Muscle of leg (tissue), 11 donors: ENCODE results near the gene C11orf54. TPM values are rescaled to one million over a fixed set of nuclear protein-coding genes. Genes with fewer than 3 reads are reported as not detected.

Source experiments
- DNase-seq: peaks from one replicate; pipeline ENCODE4 v3.0.0; 2013
- H3K27ac ChIP-seq: one replicate; pipeline ENCODE4 v1.5.1; 2013; ENCODE audit warnings: mild to moderate bottlenecking, low read length, control low read depth
- H3K27me3 ChIP-seq: one replicate; pipeline ENCODE4 v1.6.1; 2013; ENCODE audit warnings: low read length; ENCODE audit not compliant: control insufficient read depth, insufficient read depth
- H3K36me3 ChIP-seq: one replicate; pipeline ENCODE4 v1.6.1; 2013; ENCODE audit warnings: low read length; ENCODE audit not compliant: control insufficient read depth, insufficient read depth
- H3K4me1 ChIP-seq: one replicate; pipeline ENCODE4 v1.6.1; 2013; ENCODE audit warnings: low read length; ENCODE audit not compliant: control insufficient read depth, insufficient read depth
- H3K4me3 ChIP-seq: one replicate; pipeline ENCODE4 v1.5.1; 2013; ENCODE audit warnings: low read length, control low read depth
- H3K9me3 ChIP-seq: replicated peaks from 2 replicates; pipeline ENCODE4 v1.6.1; 2013; ENCODE audit warnings: low read depth, low read length; ENCODE audit not compliant: control insufficient read depth
- WGBS: methylation state at CpG from one replicate; pipeline ENCODE4 v1.1.5; 2013; ENCODE audit warnings: missing lambda C conversion rate; ENCODE audit not compliant: insufficient coverage; 5-methylcytosine and 5-hydroxymethylcytosine counted together
- polyA plus RNA-seq, 8 donors: library from polyadenylated mRNA; unstranded; fragments of 120-200 nt; gene quantifications; one replicate each; pipeline versions ENCODE4 v1.2.1 to v1.2.3, GENCODE V29; 2013; ENCODE audit warnings: inconsistent platforms in 1 of 8, low replicate concordance in 1 of 8; ENCODE audit not compliant: insufficient read length in 8 of 8, insufficient read depth in 1 of 8
- total RNA-seq: library from RNA; stranded (reverse); fragments of 120-200 nt; gene quantifications from one replicate; pipeline ENCODE4 v1.2.4, GENCODE V29; 2013

Gene C11orf54
- total and polyA plus RNA-seq, 9 donors: 27.6 to 41.1 (median 35.0) TPM

DNA sequence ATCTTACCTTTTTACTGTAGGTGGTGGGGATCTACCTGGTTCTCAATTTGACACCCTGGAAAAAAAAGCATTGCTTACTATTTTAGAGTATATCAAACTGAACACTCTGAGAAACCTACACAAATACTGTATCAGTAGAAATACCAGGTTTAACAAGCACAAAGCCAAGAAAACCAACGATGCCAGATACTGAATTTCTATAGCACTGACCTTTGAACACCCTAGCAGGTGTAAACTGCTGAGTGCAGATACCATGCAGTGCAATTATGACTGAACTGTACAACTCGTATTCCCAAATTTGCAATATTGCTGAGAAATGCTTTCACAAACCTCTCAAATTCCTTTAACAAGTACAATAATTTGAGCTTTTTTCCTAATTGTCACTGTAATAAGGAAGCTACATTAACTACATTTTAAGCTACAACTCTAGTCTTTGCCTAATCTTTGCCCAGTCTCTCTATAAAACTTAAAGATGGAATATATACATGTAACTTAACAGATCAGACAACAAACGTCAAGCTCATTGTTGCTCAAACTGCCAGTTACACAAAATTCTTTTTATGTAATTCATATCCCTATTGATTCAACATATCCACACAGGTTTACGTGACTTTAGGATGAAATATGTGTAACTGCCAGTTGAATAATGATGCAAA, 9.1 kb upstream of the C11orf54 start:
- no peak for DNase-seq
- Histone ChIP-seq H3K4me3 (no peak overlapping the region), H3K36me3 (peaks cover 41% of the 10 kb centered on the region), H3K4me1 (no peaks in the 10 kb centered on the region), H3K27me3 (no peaks in the 10 kb centered on the region), H3K9me3 (no peaks in the 10 kb centered on the region), H3K27ac (no peak overlapping the region)
- no CpG with 5 or more reads among the region's 4 CpGs for WGBS

DNA sequence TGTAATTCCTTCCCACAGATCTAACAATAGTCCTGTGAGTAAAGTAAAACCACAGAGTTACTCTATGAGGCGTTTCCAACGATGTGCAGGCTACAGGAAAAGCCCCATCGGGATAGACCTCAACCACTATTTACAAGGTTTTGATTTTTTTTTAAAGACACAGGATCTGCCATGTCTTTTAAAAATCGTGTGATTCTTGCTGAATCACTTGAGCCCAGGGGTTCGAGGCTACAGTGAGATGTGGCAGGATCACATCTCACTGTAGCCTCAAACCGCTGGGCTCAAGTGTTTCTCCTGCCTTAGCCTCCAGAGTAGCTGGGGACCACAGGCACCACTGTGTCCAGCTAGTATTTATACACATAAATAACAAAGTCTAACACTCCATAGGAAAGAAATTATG, 8.0 kb upstream of the C11orf54 start:
- no peak for DNase-seq

GRCh38 chr11:93734427-93735222, 6.8 kb upstream of the C11orf54 start:
- Histone ChIP-seq H3K4me1 (peaks cover 3% of the 10 kb centered on the region), H3K27me3 (no peaks in the 10 kb centered on the region)
- no CpG with 5 or more reads among the region's 1 CpG for WGBS

More for the DNA sequence above, 8.0 kb upstream of the C11orf54 start:
- Histone ChIP-seq H3K27ac (no peak overlapping the region), H3K4me1 (no peaks in the 10 kb centered on the region), H3K4me3 (no peak overlapping the region), H3K27me3 (no peaks in the 10 kb centered on the region), H3K36me3 (peaks cover 42% of the 10 kb centered on the region), H3K9me3 (no peaks in the 10 kb centered on the region)
- WGBS: 64% methylated on average over 3 of the region's 6 CpGs

GRCh38 chr11:93735627-93736026, 5.8 kb upstream of the C11orf54 start:
- H3K4me3 ChIP-seq: no peak overlapping the region
- H3K36me3 ChIP-seq: peaks cover 36% of the 10 kb centered on the region
- peaks cover 7% of the 10 kb centered on the region for H3K4me1 ChIP-seq
- no peaks in the 10 kb centered on the region for H3K9me3 ChIP-seq
- no CpG with 5 or more reads among the region's 1 CpG for WGBS
- no peaks in the 10 kb centered on the region for H3K27me3 ChIP-seq
- no peak for DNase-seq
- H3K27ac ChIP-seq: no peak overlapping the region

More at GRCh38 chr11:93734427-93735222, 6.8 kb upstream of the C11orf54 start:
- no peak for DNase-seq
- Histone ChIP-seq H3K27ac (no peak overlapping the region), H3K4me3 (no peak overlapping the region), H3K36me3 (peaks cover 38% of the 10 kb centered on the region), H3K9me3 (no peaks in the 10 kb centered on the region)

- H3K36me3 ChIP-seq: peaks cover 35% of the 10 kb centered on the region
- H3K27ac ChIP-seq: no peak overlapping the region
- H3K4me3 ChIP-seq: no peak overlapping the region
- H3K4me1 ChIP-seq: peaks cover 7% of the 10 kb centered on the region
- H3K9me3 ChIP-seq: no peaks in the 10 kb centered on the region
- no peaks in the 10 kb centered on the region for H3K27me3 ChIP-seq
- DNase-seq: no peak
These were observed 5.3 kb upstream of the C11orf54 start for GRCh38 chr11:93736129-93736528.

DNA sequence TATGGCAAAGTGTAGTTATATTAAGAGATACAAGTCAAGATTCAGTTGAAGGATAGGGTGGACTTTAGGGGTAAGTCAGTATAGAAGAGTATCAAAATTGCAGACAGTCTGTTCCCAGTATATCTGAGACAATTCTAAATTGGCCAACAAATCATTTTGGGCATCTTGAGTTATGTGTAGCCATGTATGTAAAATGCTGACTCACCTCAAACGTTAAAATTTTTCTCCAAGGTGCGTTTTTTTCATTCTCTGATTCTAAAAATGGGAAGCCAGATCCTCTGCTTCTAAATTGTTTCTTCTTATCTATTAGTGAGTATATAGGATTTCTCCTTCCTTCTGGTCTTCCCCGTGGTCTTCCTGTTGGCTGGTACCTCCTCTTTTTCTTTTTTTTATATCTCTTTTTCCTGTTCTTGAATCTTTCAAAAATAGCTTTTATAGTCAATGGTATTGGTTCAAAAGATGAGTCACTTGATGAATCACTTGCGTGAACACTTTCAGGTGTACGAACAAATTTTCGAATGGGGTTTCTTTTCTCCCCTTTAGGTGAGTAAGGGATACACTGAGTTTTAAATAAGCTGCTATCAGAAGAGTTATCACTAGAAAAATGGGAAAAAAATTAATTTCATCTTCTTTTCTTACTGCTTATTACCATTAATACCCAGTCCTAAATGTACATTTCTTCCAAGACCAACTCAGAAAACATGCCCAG, 3.4 kb upstream of the C11orf54 start:
- no CpG with 5 or more reads among the region's 6 CpGs for WGBS
- Histone ChIP-seq H3K4me1 (peaks cover 13% of the 10 kb centered on the region), H3K4me3 (no peak overlapping the region), H3K9me3 (no peaks in the 10 kb centered on the region), H3K27ac (no peak overlapping the region), H3K36me3 (peaks cover 29% of the 10 kb centered on the region), H3K27me3 (no peaks in the 10 kb centered on the region)
- no peak for DNase-seq

GRCh38 chr11:93738647-93739081, 2.8 kb upstream of the C11orf54 start:
- H3K27ac ChIP-seq: no peak overlapping the region
- H3K27me3 ChIP-seq: no peaks in the 10 kb centered on the region
- 20% methylated on average over 1 of the region's 6 CpGs for WGBS
- H3K9me3 ChIP-seq: no peaks in the 10 kb centered on the region
- H3K4me3 ChIP-seq: no peak overlapping the region
- peaks cover 30% of the 10 kb centered on the region for H3K36me3 ChIP-seq
- DNase-seq: no peak
- peaks cover 13% of the 10 kb centered on the region for H3K4me1 ChIP-seq

DNA sequence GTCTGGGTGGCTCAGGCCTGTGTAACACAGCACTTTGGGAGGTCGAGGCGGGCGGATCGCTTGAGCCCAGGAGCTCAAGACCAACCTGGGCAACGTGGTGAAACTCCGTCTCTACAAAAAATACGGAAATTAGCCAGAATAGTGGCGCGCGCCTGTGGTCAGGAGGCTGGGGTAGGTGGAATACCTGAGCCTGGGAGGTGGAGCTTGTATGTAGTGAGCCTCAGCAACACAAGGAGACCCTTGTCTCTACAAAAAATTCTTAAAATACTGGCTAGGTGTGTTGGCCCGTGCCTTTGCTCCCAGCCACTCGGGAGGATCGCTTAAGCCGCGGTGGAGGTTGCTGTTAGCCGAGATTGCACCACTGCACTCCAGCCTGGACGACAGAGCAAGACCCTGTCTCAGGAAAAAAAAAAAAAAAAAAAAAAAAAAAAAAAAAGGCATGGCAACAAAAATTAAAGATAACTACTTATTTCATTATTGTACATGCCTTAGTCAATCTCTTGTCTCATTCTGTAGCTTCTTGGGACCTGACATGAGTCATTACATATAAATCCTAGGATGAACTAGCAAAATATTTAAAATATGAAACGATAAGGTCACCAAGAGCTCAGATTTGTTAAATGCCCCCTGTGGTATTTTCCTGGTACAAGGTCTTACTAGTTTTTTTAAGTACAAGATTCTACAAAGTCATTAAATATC, 1.3 kb upstream of the C11orf54 start:
- 0% methylated on average over 6 of the region's 18 CpGs for WGBS
- Histone ChIP-seq H3K36me3 (peaks cover 26% of the 10 kb centered on the region), H3K4me3 (peak overlapping the region; percentile 96), H3K27me3 (no peaks in the 10 kb centered on the region), H3K9me3 (no peaks in the 10 kb centered on the region), H3K27ac (peak overlapping the region; percentile 99), H3K4me1 (peaks cover 13% of the 10 kb centered on the region)
- peak; percentile 17 for DNase-seq

DNA sequence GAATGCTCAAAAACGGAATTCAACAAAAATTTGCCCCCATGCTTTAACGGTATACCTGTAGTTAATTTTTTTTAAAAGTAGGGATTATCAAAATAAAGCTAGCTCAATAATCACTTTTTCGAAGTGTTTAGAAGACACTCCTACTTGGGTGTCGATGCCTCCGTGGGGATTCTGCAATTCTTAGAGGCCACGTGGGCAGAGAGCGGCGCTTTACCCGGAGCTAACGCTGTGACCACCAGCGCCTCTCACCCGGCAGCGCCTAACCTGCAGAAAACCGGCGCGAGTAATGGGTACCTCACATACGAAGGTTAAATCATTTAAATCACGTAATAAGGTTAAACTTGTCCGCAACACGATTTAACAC, 760 bp upstream of the C11orf54 start:
- WGBS: 0% methylated on average over 16 of the region's 20 CpGs
- Histone ChIP-seq H3K27me3 (no peaks in the 10 kb centered on the region), H3K27ac (peak overlapping the region; percentile 99), H3K9me3 (no peaks in the 10 kb centered on the region), H3K36me3 (peaks cover 21% of the 10 kb centered on the region), H3K4me1 (peaks cover 13% of the 10 kb centered on the region), H3K4me3 (peak overlapping the region; percentile 96)
- DNase-seq: peak; percentile 77

- Histone ChIP-seq H3K27me3 (no peaks in the 10 kb centered on the region), H3K9me3 (no peaks in the 10 kb centered on the region), H3K36me3 (peaks cover 21% of the 10 kb centered on the region), H3K27ac (peak overlapping the region; percentile 99), H3K4me1 (peaks cover 13% of the 10 kb centered on the region), H3K4me3 (peak overlapping the region; percentile 96)
- 0% methylated on average over 2 of the region's 8 CpGs for WGBS
- peak; percentile 78 for DNase-seq
These were observed 382 bp downstream of the C11orf54 start for GRCh38 chr11:93741882-93742226.
